Muscle of leg (tissue), 11 donors: Measurements from ENCODE around the gene CD38. TPM values are rescaled to one million over a fixed set of nuclear protein-coding genes. Genes with fewer than 3 reads are reported as not detected.
"Not testable (repeated sequence)": the region's sequence is repeated elsewhere in the genome, so short reads cannot be mapped to it uniquely, and the experiment has no call there.

Source experiments
- DNase-seq: peaks from one replicate; pipeline ENCODE4 v3.0.0; 2013
- H3K27ac ChIP-seq: one replicate; pipeline ENCODE4 v1.5.1; 2013; ENCODE audit warnings: mild to moderate bottlenecking, low read length, control low read depth
- H3K27me3 ChIP-seq: one replicate; pipeline ENCODE4 v1.6.1; 2013; ENCODE audit warnings: low read length; ENCODE audit not compliant: control insufficient read depth, insufficient read depth
- H3K36me3 ChIP-seq: one replicate; pipeline ENCODE4 v1.6.1; 2013; ENCODE audit warnings: low read length; ENCODE audit not compliant: control insufficient read depth, insufficient read depth
- H3K4me1 ChIP-seq: one replicate; pipeline ENCODE4 v1.6.1; 2013; ENCODE audit warnings: low read length; ENCODE audit not compliant: control insufficient read depth, insufficient read depth
- H3K4me3 ChIP-seq: one replicate; pipeline ENCODE4 v1.5.1; 2013; ENCODE audit warnings: low read length, control low read depth
- H3K9me3 ChIP-seq: replicated peaks from 2 replicates; pipeline ENCODE4 v1.6.1; 2013; ENCODE audit warnings: low read depth, low read length; ENCODE audit not compliant: control insufficient read depth
- WGBS: methylation state at CpG from one replicate; pipeline ENCODE4 v1.1.5; 2013; ENCODE audit warnings: missing lambda C conversion rate; ENCODE audit not compliant: insufficient coverage; 5-methylcytosine and 5-hydroxymethylcytosine counted together
- polyA plus RNA-seq, 8 donors: library from polyadenylated mRNA; unstranded; fragments of 120-200 nt; gene quantifications; one replicate each; pipeline versions ENCODE4 v1.2.1 to v1.2.3, GENCODE V29; 2013; ENCODE audit warnings: inconsistent platforms in 1 of 8, low replicate concordance in 1 of 8; ENCODE audit not compliant: insufficient read length in 8 of 8, insufficient read depth in 1 of 8
- total RNA-seq: library from RNA; stranded (reverse); fragments of 120-200 nt; gene quantifications from one replicate; pipeline ENCODE4 v1.2.4, GENCODE V29; 2013

The CD38 gene
- total and polyA plus RNA-seq, 9 donors, result 0.39 to 1.8 (median 1.0) TPM

DNA sequence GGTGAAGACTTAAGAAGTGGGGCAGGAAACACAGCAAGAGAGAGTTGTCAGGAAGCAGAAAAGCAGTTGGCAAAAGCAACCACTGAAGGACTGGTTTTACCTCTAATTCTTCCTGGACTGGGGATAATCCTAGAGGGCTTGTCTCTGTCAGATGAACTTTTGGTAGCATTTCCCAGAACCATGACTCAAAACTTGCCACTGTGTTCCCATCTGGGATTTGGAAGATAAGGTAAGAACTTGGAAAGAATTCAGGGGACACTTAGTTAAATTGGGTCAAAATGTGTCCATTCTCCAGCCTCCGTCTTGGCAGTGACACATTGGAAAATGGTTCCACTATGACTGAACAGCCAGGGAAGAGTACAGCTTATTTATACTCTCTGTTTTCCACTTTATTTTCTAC is 55.7 kb downstream of the CD38 start:
- Histone ChIP-seq H3K9me3 (no peaks in the 10 kb centered on the region), H3K4me1 (no peaks in the 10 kb centered on the region), H3K27me3 (no peaks in the 10 kb centered on the region), H3K36me3 (no peaks in the 10 kb centered on the region), H3K4me3 (no peak overlapping the region), H3K27ac (no peak overlapping the region)
- 80% methylated on average over 1 of the region's 1 CpG for WGBS
- no peak for DNase-seq

DNA sequence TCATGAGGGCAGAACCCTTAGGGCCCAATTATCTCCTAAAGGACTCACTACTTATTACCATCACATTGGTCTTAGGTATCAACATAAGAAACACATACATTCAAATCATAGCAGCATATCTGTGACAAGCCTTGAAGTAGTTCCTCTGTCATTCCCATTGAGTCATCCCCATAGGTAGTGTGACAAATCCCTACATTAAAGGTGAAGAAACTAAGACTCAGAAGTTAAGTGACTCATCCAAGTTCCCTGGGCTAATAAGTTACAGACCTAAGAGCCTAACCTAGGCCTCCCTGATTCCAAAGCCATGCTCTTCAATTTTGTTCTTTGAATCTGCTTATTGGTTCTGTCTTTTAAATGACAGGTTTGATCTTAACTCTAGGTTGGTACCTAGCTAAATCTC is 58.2 kb downstream of the CD38 start:
- Histone ChIP-seq H3K36me3 (no peaks in the 10 kb centered on the region), H3K27me3 (no peaks in the 10 kb centered on the region), H3K4me3 (no peak overlapping the region), H3K9me3 (no peaks in the 10 kb centered on the region), H3K4me1 (no peaks in the 10 kb centered on the region), H3K27ac (no peak overlapping the region)
- DNase-seq, result no peak

DNA sequence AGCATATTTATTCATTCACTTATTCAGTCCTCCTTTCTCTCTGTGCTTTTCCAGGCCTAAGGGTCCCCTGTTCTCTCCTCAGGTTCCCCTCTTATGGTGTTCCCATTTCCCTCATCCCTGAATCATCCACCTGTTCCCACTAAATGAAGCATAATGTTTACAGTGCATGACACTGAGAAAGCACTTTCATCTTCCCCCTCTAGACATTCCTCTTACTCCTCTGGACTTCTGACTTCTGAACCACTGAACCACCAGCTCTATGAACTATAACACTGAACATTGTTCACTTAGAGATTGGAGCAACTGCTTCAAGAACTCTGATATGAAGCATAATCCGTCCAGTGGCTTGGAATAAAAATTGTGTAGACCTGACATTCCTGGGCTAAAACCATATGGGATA is 59.5 kb downstream of the CD38 start:
- H3K27me3 ChIP-seq, result no peaks in the 10 kb centered on the region
- no peak for DNase-seq
- H3K9me3 ChIP-seq, result no peaks in the 10 kb centered on the region
- no peaks in the 10 kb centered on the region for H3K4me1 ChIP-seq
- H3K36me3 ChIP-seq, result no peaks in the 10 kb centered on the region
- no peak overlapping the region for H3K27ac ChIP-seq
- no peak overlapping the region for H3K4me3 ChIP-seq
- WGBS, result 100% methylated on average over 1 of the region's 1 CpG

DNA sequence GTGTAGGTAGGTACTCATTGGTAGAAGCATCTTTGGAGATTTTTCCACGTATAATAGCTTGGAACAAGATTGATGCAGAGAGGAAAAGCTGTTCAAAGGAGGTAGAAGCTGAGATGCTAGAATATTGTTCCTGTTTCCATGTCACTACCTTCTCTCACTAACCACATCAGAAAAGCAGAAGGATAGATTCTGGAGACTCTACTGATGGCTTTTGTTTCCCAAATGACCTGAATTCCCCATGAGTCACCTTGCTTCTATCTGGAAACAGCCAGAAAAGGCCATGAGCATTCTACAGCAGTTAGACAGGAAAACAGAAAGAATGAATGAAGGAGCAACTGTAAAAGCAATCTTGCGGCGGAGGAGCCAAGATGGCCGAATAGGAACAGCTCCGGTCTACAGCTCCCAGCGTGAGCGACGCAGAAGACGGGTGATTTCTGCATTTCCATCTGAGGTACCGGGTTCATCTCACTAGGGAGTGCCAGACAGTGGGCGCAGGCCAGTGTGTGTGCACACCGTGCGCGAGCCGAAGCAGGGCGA is 63.1 kb downstream of the CD38 start:
- not testable (repeated sequence) for H3K4me3 ChIP-seq, H3K4me1 ChIP-seq, DNase-seq, H3K36me3 ChIP-seq, H3K9me3 ChIP-seq, H3K27me3 ChIP-seq, H3K27ac ChIP-seq
- no CpG with 5 or more reads among the region's 16 CpGs for WGBS

DNA sequence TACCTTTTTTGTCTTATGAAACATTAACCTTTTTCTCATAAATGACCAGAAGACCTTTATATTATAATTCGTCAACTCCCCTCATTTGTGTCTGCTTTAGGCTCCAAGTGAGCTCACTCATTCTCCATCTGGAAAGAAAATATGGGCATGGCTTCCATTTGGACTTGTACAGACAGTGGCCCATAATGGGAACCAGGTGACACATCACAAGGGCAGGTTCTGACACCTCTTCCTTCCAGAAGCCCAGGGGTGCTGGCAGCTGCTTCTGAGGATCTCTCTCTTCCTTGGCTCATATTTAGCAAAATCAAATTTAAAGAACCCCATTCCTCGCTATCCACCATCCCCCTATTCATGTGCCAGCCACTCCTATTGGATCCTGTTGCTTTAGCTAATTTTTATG is 69.6 kb downstream of the CD38 start:
- Histone ChIP-seq H3K9me3 (no peaks in the 10 kb centered on the region), H3K4me1 (no peaks in the 10 kb centered on the region), H3K4me3 (no peak overlapping the region), H3K36me3 (no peaks in the 10 kb centered on the region), H3K27me3 (no peaks in the 10 kb centered on the region), H3K27ac (no peak overlapping the region)
- no peak for DNase-seq
- 100% methylated on average over 1 of the region's 2 CpGs for WGBS

DNA sequence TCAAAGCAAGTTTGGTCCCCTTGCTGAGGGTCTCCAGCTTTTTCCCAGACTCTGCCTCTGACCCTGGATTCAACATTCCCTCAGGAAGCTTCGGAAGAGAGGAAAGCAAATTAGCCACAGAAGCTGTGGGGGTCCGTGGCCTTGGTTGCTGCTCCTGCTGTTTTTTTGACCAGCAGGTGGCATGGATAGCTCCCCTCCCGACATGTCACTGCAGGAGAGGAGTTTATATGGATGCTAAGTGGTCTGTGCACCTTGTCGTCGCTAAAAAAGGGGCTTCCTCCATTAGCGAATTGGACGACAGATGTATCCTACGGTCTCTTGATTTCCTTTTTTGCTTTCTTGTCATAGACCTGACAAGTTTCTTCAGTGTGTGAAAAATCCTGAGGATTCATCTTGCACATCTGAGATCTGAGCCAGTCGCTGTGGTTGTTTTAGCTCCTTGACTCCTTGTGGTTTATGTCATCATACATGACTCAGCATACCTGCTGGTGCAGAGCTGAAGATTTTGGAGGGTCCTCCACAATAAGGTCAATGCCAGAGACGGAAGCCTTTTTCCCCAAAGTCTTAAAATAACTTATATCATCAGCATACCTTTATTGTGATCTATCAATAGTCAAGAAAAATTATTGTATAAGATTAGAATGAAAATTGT is 70.2 kb downstream of the CD38 start:
- Histone ChIP-seq H3K36me3 (no peaks in the 10 kb centered on the region), H3K4me3 (no peak overlapping the region), H3K27me3 (no peaks in the 10 kb centered on the region), H3K9me3 (no peaks in the 10 kb centered on the region), H3K4me1 (no peaks in the 10 kb centered on the region), H3K27ac (no peak overlapping the region)
- WGBS, result 79% methylated on average over 9 of the region's 10 CpGs
- no peak for DNase-seq

DNA sequence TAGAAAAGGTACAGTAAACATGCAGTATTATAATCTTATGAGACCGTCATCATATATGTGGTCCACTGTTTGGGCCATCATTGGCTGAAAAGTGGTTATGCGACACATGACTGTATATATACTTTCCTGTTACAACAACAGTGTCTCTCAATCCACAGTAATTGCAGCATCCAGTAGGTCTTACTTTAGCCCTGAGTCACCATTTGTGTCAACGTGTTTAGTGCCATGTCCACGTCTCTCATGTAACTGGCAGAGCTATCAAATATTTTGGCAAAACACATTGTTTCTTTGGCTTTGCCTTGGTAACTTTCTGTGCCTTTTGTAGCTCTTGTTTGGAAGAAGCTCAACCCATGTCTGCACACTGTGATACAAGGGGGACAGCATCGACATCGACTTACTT is 73.8 kb downstream of the CD38 start:
- Histone ChIP-seq H3K27ac (no peak overlapping the region), H3K9me3 (no peaks in the 10 kb centered on the region), H3K4me3 (no peak overlapping the region), H3K4me1 (peaks cover 6% of the 10 kb centered on the region), H3K27me3 (no peaks in the 10 kb centered on the region), H3K36me3 (no peaks in the 10 kb centered on the region)
- DNase-seq, result no peak
- no CpG with 5 or more reads among the region's 6 CpGs for WGBS

DNA sequence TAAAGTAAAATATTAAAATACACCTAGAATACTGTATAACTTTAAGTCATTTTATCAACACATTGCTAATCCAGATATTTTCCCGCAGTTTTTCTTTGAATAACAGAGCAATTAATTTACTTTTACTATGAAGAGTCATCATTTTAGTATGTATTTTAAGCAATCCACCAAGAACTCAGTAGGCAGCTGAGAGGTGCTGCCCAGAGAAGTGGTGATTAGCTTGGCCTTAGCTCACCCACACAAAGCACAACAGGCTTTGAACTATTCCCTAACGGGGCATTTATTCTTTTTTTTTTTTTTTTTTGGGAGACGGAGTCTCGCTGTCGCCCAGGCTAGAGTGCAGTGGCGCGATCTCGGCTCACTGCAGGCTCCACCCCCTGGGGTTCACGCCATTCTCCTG is 74.4 kb downstream of the CD38 start:
- DNase-seq, result no peak
- no CpG with 5 or more reads among the region's 9 CpGs for WGBS
- peaks cover 6% of the 10 kb centered on the region for H3K4me1 ChIP-seq

DNA sequence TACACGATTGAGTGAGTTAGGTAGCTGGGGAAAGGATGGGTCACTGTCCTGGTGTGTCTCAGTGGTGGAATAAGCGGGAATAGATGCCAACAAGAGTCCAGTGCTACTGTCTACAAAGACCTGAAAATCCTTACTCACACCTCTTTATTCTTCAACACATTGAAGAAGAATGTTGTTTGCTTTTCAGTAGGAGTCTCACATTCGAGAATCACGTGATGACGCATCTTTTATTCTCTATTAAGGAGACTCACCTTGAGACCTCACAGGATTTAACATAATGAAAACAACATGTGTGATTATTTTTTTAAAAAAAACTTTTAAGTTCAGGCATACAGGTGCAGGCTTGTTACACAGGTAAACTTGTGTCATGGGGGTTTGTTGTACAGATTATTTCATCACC is 75.2 kb downstream of the CD38 start:
- Histone ChIP-seq H3K4me3 (no peak overlapping the region), H3K27ac (no peak overlapping the region), H3K4me1 (peaks cover 6% of the 10 kb centered on the region), H3K36me3 (no peaks in the 10 kb centered on the region), H3K27me3 (no peaks in the 10 kb centered on the region), H3K9me3 (no peaks in the 10 kb centered on the region)
- no peak for DNase-seq
- no CpG with 5 or more reads among the region's 5 CpGs for WGBS

More for the DNA sequence above, 74.4 kb downstream of the CD38 start:
- Histone ChIP-seq H3K9me3 (no peaks in the 10 kb centered on the region), H3K36me3 (no peaks in the 10 kb centered on the region), H3K4me3 (no peak overlapping the region), H3K27me3 (no peaks in the 10 kb centered on the region), H3K27ac (no peak overlapping the region)

DNA sequence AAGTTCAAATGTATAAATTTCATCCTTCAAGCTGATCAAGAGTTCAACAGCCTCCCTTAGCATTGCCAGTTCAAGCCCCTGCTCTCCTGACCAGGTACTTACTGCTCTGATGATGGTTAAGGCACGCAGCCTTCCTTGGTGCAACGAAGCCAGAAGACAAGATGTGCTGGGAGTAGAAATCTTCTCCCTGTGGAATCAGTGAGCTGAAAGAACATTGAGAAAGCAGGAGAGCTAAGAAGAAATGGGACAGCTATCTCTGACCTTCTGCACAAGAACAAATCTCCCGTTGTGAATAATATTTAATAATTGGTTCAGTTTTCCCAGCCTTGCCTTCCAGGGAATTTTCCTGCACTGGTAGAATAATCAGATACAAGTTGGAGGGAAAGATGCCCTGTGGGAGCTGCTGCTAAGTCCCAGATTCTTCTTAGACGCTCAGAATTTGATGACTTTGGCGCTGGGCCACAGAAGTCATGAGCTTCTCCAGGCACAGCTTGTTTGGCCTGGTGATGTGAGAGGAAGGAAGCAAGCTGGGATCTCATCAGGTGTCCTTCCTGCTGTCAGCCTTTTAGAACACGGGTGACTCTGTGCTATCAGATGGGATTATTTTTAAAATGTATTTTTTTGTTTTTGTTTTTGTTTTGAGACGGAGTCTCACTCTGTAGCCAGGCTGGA is 77.8 kb downstream of the CD38 start:
- peak; percentile 76 for DNase-seq
- 25% methylated on average over 5 of the region's 7 CpGs for WGBS
- Histone ChIP-seq H3K27me3 (no peaks in the 10 kb centered on the region), H3K27ac (no peak overlapping the region), H3K4me3 (no peak overlapping the region), H3K36me3 (no peaks in the 10 kb centered on the region), H3K9me3 (no peaks in the 10 kb centered on the region), H3K4me1 (peaks cover 6% of the 10 kb centered on the region)
